WTC11 (cell line): ENCODE data around the gene COL5A1. TPM values are rescaled to one million over a fixed set of nuclear protein-coding genes. Genes with fewer than 3 reads are reported as not detected.

Source experiments
- ATAC-seq: fragments of 200-7000 bp; cut with Tn5 transposase; 2 replicates; pipeline ENCODE4 v1.10.0; 2021; ENCODE audit warnings: mild to moderate bottlenecking, moderate library complexity
- CTCF ChIA-PET: fragments of 300-600 bp; sonication (Branson Sonifier 250); formaldehyde crosslinking; loops from one replicate; lab custom pipeline; 2021; ENCODE audit warnings: antibody characterized with exemption; lab: Charles Lee
- POLR2A ChIA-PET: fragments of 350-600 bp; sonication (Branson Sonifier 250); formaldehyde crosslinking; loops from one replicate; lab custom pipeline; 2021; ENCODE audit warnings: antibody characterized with exemption; lab: Charles Lee
- DNase-seq: peaks from one replicate; pipeline ENCODE4 v3.0.0; 2021; ENCODE audit warnings: low spot score
- H3K27ac Mint-ChIP-seq: 2 replicates; pipeline ENCODE4 v1.8.0; 2021; ENCODE audit warnings: mixed read lengths
- H3K27me3 Mint-ChIP-seq: 2 replicates; pipeline ENCODE4 v1.8.0; 2021; ENCODE audit warnings: low read depth, mild to moderate bottlenecking, moderate library complexity, mixed read lengths
- H3K36me3 Mint-ChIP-seq: 2 replicates; pipeline ENCODE4 v1.8.0; 2021; ENCODE audit warnings: mixed read lengths
- H3K4me1 Mint-ChIP-seq: 2 replicates; pipeline ENCODE4 v1.8.0; 2022; ENCODE audit warnings: mixed read lengths
- H3K4me3 Mint-ChIP-seq: 2 replicates; pipeline ENCODE4 v1.8.0; 2021; ENCODE audit warnings: mild to moderate bottlenecking, moderate library complexity, mixed read lengths
- H3K9me3 Mint-ChIP-seq: 2 replicates; pipeline ENCODE4 v1.8.0; 2021; ENCODE audit warnings: mixed read lengths
- ETV6 ChIP-seq: sonication (generic); formaldehyde crosslinking; IDR thresholded peaks from 2 replicates; pipeline ENCODE4 v1.8.1; 2022; ENCODE audit warnings: mild to moderate bottlenecking, missing genetic modification reagents
- GTF2I ChIP-seq: fragments of 250-450 bp; sonication (Bioruptor Pico); conservative IDR thresholded peaks from 2 replicates; pipeline ENCODE4 v1.4.0; 2021; ENCODE audit warnings: mild to moderate bottlenecking
- JAZF1 ChIP-seq: fragments of 250-450 bp; sonication (Bioruptor Pico); IDR thresholded peaks from 2 replicates; pipeline ENCODE4 v1.9.0; 2021; ENCODE audit warnings: moderate library complexity, mild to moderate bottlenecking, inconsistent platforms
- MYBL2 ChIP-seq: sonication (generic); formaldehyde crosslinking; IDR thresholded peaks from 2 replicates; pipeline ENCODE4 v1.8.1; 2023; ENCODE audit warnings: mild to moderate bottlenecking, moderate library complexity, missing genetic modification reagents
- NFATC4 ChIP-seq: fragments of 250-450 bp; sonication (Bioruptor Pico); IDR thresholded peaks from 2 replicates; pipeline ENCODE4 v1.9.0; 2021; ENCODE audit warnings: mild to moderate bottlenecking
- OVOL2 ChIP-seq: fragments of 250-450 bp; sonication (Bioruptor Pico); IDR thresholded peaks from 2 replicates; pipeline ENCODE4 v1.9.0; 2021; ENCODE audit warnings: mild to moderate bottlenecking, borderline replicate concordance
- SMAD4 ChIP-seq: sonication (generic); formaldehyde crosslinking; IDR thresholded peaks from 2 replicates; pipeline ENCODE4 v1.8.0; 2022; ENCODE audit warnings: mild to moderate bottlenecking, missing genetic modification reagents
- SP1 ChIP-seq: sonication (generic); formaldehyde crosslinking; conservative IDR thresholded peaks from 2 replicates; pipeline ENCODE4 v1.8.1; 2022; ENCODE audit warnings: missing genetic modification reagents
- TCF7 ChIP-seq: sonication (generic); formaldehyde crosslinking; IDR thresholded peaks from 2 replicates; pipeline ENCODE4 v1.8.0; 2022; ENCODE audit warnings: mild to moderate bottlenecking, low read depth, missing genetic modification reagents, moderate library complexity
- ZNF138 ChIP-seq: sonication (generic); formaldehyde crosslinking; conservative IDR thresholded peaks from 2 replicates; pipeline ENCODE4 v1.8.1; 2022; ENCODE audit warnings: mild to moderate bottlenecking, moderate library complexity, missing genetic modification reagents
- total RNA-seq: library from RNA; stranded (reverse); gene quantifications from 3 replicates; pipeline ENCODE4 v1.2.3, GENCODE V29; 2021
- TF ChIP-seq, protein P1 (sequence below): sonication (generic); formaldehyde crosslinking; IDR thresholded peaks from 2 replicates; pipeline ENCODE4 v1.8.0; 2022; ENCODE audit warnings: mild to moderate bottlenecking, missing genetic modification reagents
- TF ChIP-seq, protein P2 (sequence below): sonication (generic); formaldehyde crosslinking; IDR thresholded peaks from 2 replicates; pipeline ENCODE4 v1.8.1; 2022; ENCODE audit warnings: mild to moderate bottlenecking, missing genetic modification reagents, moderate library complexity, borderline replicate concordance
- TF ChIP-seq, protein P3 (sequence below): fragments of 250-450 bp; sonication (Bioruptor Pico); IDR thresholded peaks from 2 replicates; pipeline ENCODE4 v2.1.2; 2022; ENCODE audit warnings: mild to moderate bottlenecking, moderate library complexity
- TF ChIP-seq, protein P4 (sequence below): sonication (generic); formaldehyde crosslinking; IDR thresholded peaks from 2 replicates; pipeline ENCODE4 v1.8.1; 2022; ENCODE audit warnings: low read depth, mild to moderate bottlenecking, moderate library complexity, missing genetic modification reagents, borderline replicate concordance
- TF ChIP-seq, protein P5 (sequence below): sonication (generic); formaldehyde crosslinking; IDR thresholded peaks from 2 replicates; pipeline ENCODE4 v1.8.0; 2022; ENCODE audit warnings: mild to moderate bottlenecking, missing genetic modification reagents
- TF ChIP-seq, protein P6 (sequence below): sonication (generic); formaldehyde crosslinking; IDR thresholded peaks from 2 replicates; pipeline ENCODE4 v1.8.1; 2023; ENCODE audit warnings: mild to moderate bottlenecking, missing genetic modification reagents, moderate library complexity
- TF ChIP-seq, protein P7 (sequence below): sonication (generic); formaldehyde crosslinking; IDR thresholded peaks from 2 replicates; pipeline ENCODE4 v1.8.1; 2022; ENCODE audit warnings: low read depth, missing genetic modification reagents, borderline replicate concordance
- TF ChIP-seq, protein P8 (sequence below): sonication (generic); formaldehyde crosslinking; IDR thresholded peaks from 2 replicates; pipeline ENCODE4 v1.8.1; 2023; ENCODE audit warnings: mild to moderate bottlenecking, missing genetic modification reagents, moderate library complexity
- TF ChIP-seq, protein P9 (sequence below): fragments of 250-450 bp; sonication (Bioruptor Pico); conservative IDR thresholded peaks from 2 replicates; pipeline ENCODE4 v1.9.0; 2021; ENCODE audit warnings: mild to moderate bottlenecking

COL5A1 gene
- total RNA-seq, 1 experiment from 2014 or later = 13.5 TPM

DNA sequence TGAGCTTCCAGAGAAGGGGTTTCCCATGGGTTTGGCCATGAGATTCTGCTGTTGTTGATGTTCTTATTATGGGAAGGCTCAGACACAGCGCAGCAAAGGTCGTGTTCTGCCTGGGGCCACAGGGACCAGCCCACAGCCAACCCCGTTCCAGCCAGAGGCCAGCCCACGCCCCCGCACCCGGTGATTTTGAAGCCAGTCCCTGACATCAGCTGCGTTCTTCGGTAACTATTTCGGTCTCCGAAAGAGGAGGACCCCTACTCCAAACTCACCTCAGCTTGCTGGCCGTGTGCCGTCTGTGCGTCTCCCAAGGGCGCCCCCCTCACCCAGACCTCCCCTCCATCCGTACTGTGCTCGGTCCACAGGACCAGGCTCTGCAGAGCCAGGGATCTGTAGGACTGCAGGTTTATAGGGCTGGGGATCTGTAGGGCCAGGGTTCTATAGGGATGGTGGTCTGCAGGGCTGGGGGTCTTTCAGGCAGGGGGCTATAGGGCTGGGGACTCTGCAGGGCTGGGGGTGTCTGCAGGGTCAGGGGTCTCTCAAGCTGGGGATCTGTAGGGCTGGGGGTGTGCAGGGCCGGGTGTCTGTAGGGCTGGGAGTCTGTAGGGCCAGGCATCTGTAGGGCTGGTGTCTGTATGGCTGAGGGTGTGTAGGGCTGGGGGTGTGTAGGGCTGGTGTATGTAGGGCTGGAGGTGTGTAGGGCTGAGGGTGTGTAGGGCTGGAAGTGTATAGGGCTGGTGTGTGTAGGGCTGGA lies 11.8 kb downstream of the COL5A1 start:
- Mint-ChIP-seq H3K4me1 (peaks cover 4% of the 10 kb centered on the region), H3K27ac (no peak overlapping the region)
- TF ChIP-seq, protein P1, sequence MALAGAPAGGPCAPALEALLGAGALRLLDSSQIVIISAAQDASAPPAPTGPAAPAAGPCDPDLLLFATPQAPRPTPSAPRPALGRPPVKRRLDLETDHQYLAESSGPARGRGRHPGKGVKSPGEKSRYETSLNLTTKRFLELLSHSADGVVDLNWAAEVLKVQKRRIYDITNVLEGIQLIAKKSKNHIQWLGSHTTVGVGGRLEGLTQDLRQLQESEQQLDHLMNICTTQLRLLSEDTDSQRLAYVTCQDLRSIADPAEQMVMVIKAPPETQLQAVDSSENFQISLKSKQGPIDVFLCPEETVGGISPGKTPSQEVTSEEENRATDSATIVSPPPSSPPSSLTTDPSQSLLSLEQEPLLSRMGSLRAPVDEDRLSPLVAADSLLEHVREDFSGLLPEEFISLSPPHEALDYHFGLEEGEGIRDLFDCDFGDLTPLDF (CRISPR knock-in tag) = no peak
- TF ChIP-seq, protein P2, sequence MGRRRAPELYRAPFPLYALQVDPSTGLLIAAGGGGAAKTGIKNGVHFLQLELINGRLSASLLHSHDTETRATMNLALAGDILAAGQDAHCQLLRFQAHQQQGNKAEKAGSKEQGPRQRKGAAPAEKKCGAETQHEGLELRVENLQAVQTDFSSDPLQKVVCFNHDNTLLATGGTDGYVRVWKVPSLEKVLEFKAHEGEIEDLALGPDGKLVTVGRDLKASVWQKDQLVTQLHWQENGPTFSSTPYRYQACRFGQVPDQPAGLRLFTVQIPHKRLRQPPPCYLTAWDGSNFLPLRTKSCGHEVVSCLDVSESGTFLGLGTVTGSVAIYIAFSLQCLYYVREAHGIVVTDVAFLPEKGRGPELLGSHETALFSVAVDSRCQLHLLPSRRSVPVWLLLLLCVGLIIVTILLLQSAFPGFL (CRISPR knock-in tag) = no peak
- no peak for TF ChIP-seq ZNF138 (CRISPR knock-in tag)
- no peak for TF ChIP-seq TCF7 (CRISPR knock-in tag)
- TF ChIP-seq SP1 (CRISPR knock-in tag) = no peak
- TF ChIP-seq, protein P3, sequence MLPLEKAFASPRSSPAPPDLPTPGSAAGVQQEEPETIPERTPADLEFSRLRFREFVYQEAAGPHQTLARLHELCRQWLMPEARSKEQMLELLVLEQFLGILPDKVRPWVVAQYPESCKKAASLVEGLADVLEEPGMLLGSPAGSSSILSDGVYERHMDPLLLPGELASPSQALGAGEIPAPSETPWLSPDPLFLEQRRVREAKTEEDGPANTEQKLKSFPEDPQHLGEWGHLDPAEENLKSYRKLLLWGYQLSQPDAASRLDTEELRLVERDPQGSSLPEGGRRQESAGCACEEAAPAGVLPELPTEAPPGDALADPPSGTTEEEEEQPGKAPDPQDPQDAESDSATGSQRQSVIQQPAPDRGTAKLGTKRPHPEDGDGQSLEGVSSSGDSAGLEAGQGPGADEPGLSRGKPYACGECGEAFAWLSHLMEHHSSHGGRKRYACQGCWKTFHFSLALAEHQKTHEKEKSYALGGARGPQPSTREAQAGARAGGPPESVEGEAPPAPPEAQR (CRISPR knock-in tag) = no peak
- TF ChIP-seq, protein P4, sequence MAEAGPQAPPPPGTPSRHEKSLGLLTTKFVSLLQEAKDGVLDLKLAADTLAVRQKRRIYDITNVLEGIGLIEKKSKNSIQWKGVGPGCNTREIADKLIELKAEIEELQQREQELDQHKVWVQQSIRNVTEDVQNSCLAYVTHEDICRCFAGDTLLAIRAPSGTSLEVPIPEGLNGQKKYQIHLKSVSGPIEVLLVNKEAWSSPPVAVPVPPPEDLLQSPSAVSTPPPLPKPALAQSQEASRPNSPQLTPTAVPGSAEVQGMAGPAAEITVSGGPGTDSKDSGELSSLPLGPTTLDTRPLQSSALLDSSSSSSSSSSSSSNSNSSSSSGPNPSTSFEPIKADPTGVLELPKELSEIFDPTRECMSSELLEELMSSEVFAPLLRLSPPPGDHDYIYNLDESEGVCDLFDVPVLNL (CRISPR knock-in tag) = no peak
- no peak for TF ChIP-seq SMAD4 (CRISPR knock-in tag)
- TF ChIP-seq, protein P5, sequence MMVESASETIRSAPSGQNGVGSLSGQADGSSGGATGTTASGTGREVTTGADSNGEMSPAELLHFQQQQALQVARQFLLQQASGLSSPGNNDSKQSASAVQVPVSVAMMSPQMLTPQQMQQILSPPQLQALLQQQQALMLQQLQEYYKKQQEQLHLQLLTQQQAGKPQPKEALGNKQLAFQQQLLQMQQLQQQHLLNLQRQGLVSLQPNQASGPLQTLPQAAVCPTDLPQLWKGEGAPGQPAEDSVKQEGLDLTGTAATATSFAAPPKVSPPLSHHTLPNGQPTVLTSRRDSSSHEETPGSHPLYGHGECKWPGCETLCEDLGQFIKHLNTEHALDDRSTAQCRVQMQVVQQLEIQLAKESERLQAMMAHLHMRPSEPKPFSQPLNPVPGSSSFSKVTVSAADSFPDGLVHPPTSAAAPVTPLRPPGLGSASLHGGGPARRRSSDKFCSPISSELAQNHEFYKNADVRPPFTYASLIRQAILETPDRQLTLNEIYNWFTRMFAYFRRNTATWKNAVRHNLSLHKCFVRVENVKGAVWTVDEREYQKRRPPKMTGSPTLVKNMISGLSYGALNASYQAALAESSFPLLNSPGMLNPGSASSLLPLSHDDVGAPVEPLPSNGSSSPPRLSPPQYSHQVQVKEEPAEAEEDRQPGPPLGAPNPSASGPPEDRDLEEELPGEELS = no peak
- no peak for TF ChIP-seq NFATC4 (CRISPR knock-in tag)
- no peak for TF ChIP-seq GTF2I
- TF ChIP-seq, protein P6, sequence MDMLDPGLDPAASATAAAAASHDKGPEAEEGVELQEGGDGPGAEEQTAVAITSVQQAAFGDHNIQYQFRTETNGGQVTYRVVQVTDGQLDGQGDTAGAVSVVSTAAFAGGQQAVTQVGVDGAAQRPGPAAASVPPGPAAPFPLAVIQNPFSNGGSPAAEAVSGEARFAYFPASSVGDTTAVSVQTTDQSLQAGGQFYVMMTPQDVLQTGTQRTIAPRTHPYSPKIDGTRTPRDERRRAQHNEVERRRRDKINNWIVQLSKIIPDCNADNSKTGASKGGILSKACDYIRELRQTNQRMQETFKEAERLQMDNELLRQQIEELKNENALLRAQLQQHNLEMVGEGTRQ = no peak
- TF ChIP-seq, protein P7, sequence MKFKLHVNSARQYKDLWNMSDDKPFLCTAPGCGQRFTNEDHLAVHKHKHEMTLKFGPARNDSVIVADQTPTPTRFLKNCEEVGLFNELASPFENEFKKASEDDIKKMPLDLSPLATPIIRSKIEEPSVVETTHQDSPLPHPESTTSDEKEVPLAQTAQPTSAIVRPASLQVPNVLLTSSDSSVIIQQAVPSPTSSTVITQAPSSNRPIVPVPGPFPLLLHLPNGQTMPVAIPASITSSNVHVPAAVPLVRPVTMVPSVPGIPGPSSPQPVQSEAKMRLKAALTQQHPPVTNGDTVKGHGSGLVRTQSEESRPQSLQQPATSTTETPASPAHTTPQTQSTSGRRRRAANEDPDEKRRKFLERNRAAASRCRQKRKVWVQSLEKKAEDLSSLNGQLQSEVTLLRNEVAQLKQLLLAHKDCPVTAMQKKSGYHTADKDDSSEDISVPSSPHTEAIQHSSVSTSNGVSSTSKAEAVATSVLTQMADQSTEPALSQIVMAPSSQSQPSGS = no peak
- no peak for TF ChIP-seq JAZF1 (CRISPR knock-in tag)
- TF ChIP-seq, protein P8, sequence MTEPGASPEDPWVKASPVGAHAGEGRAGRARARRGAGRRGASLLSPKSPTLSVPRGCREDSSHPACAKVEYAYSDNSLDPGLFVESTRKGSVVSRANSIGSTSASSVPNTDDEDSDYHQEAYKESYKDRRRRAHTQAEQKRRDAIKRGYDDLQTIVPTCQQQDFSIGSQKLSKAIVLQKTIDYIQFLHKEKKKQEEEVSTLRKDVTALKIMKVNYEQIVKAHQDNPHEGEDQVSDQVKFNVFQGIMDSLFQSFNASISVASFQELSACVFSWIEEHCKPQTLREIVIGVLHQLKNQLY (CRISPR knock-in tag) = no peak
- TF ChIP-seq OVOL2 (CRISPR knock-in tag) = no peak
- TF ChIP-seq, protein P9, sequence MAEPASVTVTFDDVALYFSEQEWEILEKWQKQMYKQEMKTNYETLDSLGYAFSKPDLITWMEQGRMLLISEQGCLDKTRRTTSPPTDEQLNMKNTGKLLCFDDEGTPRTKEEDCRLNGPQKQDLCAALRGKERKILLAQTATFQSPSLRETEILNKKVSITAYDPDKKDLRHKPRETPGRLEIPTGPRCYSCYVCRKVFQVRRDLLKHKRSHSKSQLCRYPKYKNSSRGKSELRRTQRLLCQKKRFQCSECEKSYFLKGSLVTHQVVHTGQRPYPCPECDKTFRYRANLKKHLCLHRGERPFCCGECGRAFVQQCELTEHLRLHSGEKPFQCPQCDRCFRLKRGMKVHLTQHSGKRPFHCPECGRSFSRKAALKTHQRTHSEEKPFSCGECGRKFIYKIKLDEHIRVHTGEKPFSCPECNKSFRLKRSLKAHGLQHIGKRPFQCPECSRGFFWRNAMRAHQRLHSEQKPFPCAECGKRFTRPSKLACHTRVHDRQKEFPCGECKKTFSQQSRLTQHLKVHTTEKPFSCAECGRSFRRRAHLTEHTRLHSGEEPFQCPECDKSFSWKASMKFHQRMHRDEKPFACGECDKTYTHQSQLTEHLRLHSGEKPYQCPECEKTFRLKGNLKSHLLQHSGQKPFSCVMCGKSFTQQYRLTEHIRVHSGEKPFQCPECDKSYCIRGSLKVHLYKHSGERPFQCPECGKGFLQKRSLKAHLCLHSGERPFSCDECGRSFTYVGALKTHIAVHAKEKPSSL (CRISPR knock-in tag) = no peak
- no peak for TF ChIP-seq MYBL2 (CRISPR knock-in tag)
- no peak for TF ChIP-seq ETV6 (CRISPR knock-in tag)
- TF ChIP-seq, all 79 proteins: peak for 0
- H3K36me3 Mint-ChIP-seq = no peaks in the 10 kb centered on the region
- POLR2A ChIA-PET = no interaction called here
- CTCF ChIA-PET = interaction anchor here (0.9 kb wide), 1 partner anchor 36 kb away, joined by 3 read pairs; no protein-coding TSS in a partner anchor
- DNase-seq (no peak), ATAC-seq (no peak)
- H3K9me3 Mint-ChIP-seq = no peaks in the 10 kb centered on the region
- no peak overlapping the region for H3K4me3 Mint-ChIP-seq
- H3K27me3 Mint-ChIP-seq = no peaks in the 10 kb centered on the region
